ENCODE results near the gene NFIB. TPM values are rescaled to one million over a fixed set of nuclear protein-coding genes. Genes with fewer than 3 reads are reported as not detected.

Gene NFIB
- total and polyA plus RNA-seq, 2 of the 8 experiments (the other 6 are each of a cell fraction or from before 2014, with no cell fraction given) = 2.6 to 13.1 TPM

DNA sequence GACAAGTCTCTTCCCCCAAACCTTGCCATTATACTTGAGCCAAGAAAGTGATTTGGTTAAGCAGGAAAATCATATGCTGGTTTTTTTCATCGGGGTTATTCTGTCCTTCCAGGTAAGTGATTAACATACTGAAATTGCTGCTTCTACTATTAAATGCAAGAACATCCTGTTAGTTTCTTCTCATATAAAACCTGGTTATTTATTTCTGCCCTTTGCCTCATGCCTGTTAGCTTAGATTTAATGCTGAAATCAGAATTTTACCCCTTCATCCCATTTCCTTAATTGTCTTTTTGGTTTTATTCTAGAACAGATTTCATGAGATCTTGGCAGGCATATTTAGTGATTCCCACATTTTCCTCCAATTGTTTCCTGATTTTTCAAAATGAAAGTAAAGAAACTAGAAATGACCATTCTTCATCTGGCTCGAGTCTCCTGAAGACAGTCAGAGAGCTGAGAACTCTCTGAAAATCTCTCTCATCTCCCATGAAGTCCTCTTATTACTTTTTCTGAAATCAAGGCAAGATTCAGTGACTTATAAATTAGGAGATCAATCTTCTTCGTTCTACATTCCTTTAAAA is 132.9 kb downstream of the NFIB start:
- FAIRE-seq (no peak), DNase-seq (ENCODE audit: low read depth in 1 of 2, low spot score in 2 of 2) (no peak)
- TF ChIP-seq YY1 (IDR thresholded peaks at IDR 0.05; ENCODE audit: low read depth, low read length) = no peak
- TF ChIP-seq POLR2AphosphoS5 (IDR thresholded peaks at IDR 0.05; ENCODE audit: low read depth, low read length) = no peak
- no peak for TF ChIP-seq CEBPB (IDR thresholded peaks at IDR 0.05; ENCODE audit: low read depth, low read length)
- TF ChIP-seq TAF7 (optimal IDR thresholded peaks at IDR 0.05; ENCODE audit: borderline replicate concordance, low read depth, low read length) = no peak
- TF ChIP-seq RXRA (IDR thresholded peaks at IDR 0.05; ENCODE audit: insufficient read depth, low read depth, low read length) = no peak
- no peak for TF ChIP-seq EP300 (IDR thresholded peaks at IDR 0.05; ENCODE audit: borderline replicate concordance in 1 of 2, low read depth in 2 of 2, low read length in 2 of 2)
- no peak for TF ChIP-seq TAF1 (IDR thresholded peaks at IDR 0.05; ENCODE audit: low read depth, low read length)
- Histone ChIP-seq H4K5ac (ENCODE audit: insufficient read length, low read depth, low read length) (no peak overlapping the region), H3K4me3 (ENCODE audit: extremely low read depth in 1 of 4, insufficient read depth in 2 of 4, low read depth in 3 of 4, low read length in 4 of 4) (no peak overlapping the region), H3K27me3 (replicated peaks in 1 of 4; ENCODE audit: control insufficient read depth in 3 of 4, extremely low read depth in 1 of 4, insufficient read depth in 3 of 4, low read length in 3 of 4) (no peaks in the 10 kb centered on the region), H3K4me1 (replicated peaks in 1 of 4; ENCODE audit: control insufficient read depth in 3 of 4, insufficient read depth in 4 of 4, low read length in 3 of 4) (no peaks in the 10 kb centered on the region), H3K79me2 (ENCODE audit: control insufficient read depth in 1 of 2, insufficient read depth in 2 of 2, low read length in 2 of 2) (no peaks in the 10 kb centered on the region), H2AFZ (ENCODE audit: low read length) (no peak overlapping the region), H3K79me1 (ENCODE audit: low read depth, low read length) (no peaks in the 10 kb centered on the region; the same call in 1 of the 2 replicates), H2BK120ac (replicated peaks; ENCODE audit: low read depth, low read length) (no peak overlapping the region), H3K9me3 (ENCODE audit: insufficient read depth in 2 of 2, low read depth in 1 of 2, low read length in 1 of 2) (no peaks in the 10 kb centered on the region), H4K8ac (ENCODE audit: extremely low read depth, insufficient read depth, low read length) (no peak overlapping the region), H2BK20ac (ENCODE audit: low read length) (no peak overlapping the region), H2BK5ac (ENCODE audit: low read depth, low read length) (no peak overlapping the region), H3K4me2 (ENCODE audit: insufficient read depth in 1 of 2, low read depth in 2 of 2, low read length in 2 of 2) (no peak overlapping the region), H2BK12ac (ENCODE audit: low read depth, low read length) (no peak overlapping the region), H3K36me3 (ENCODE audit: control insufficient read depth in 2 of 4, insufficient read depth in 4 of 4, low read length in 3 of 4) (no peaks in the 10 kb centered on the region; a peak in 2 of 8 replicates), H3K23ac (ENCODE audit: insufficient read length) (no peak overlapping the region), H3K4ac (replicated peaks; ENCODE audit: insufficient read length, low read depth, low read length) (no peak overlapping the region), H2AK5ac (ENCODE audit: low read depth, low read length) (no peak overlapping the region), H4K91ac (replicated peaks; ENCODE audit: insufficient read length, low read length) (no peak overlapping the region), H3K56ac (replicated peaks; ENCODE audit: insufficient read length, low read depth, low read length) (no peak overlapping the region), H2BK15ac (ENCODE audit: low read length) (no peak overlapping the region), H3K27ac (ENCODE audit: low read depth, low read length) (no peak overlapping the region), H3K9ac (replicated peaks in 1 of 4; ENCODE audit: extremely low read depth in 1 of 4, low read depth in 3 of 4, low read length in 3 of 4) (no peak overlapping the region), H3K18ac (ENCODE audit: extremely low read depth, low read length) (no peak overlapping the region), H4K20me1 (replicated peaks in 1 of 2; ENCODE audit: control insufficient read depth in 1 of 2, insufficient read depth in 2 of 2, low read length in 2 of 2) (peaks cover 0 to 2% of the 10 kb centered on the region in 2 experiments), H3K23me2 (ENCODE audit: low read depth, low read length) (no peaks in the 10 kb centered on the region), H3K14ac (ENCODE audit: insufficient read length) (no peak overlapping the region)
- ChIA-PET CTCF (ENCODE audit: partially characterized antibody) (interaction anchor here (0.6 to 1.0 kb wide), 2 partner anchors 42 to 117 kb away, joined by 3 read pairs; no protein-coding TSS in a partner anchor), POLR2A (ENCODE audit: partially characterized antibody) (no interaction called here)
- WGBS, 2 experiments (ENCODE audit: extremely low coverage in 1 of 2, insufficient coverage in 1 of 2, insufficient read length in 1 of 2, insufficient replicate concordance in 2 of 2, low coverage in 1 of 2, low lambda C conversion rate in 2 of 2, missing lambda C conversion rate in 1 of 2) = 87% methylated on average over 3 of the region's 3 CpGs; no CpG with 5 or more reads in 1 of the 2 experiments
